GM12878 (cell line): Measurements from ENCODE around the gene ATXN1L. TPM values are rescaled to one million over a fixed set of nuclear protein-coding genes. Genes with fewer than 3 reads are reported as not detected.

Experiments
- ATF2 ChIP-seq: IDR thresholded peaks from 2 replicates; pipeline ENCODE4 v1.6.1; 2012; ENCODE audit warnings: low read length, inconsistent platforms
- BCLAF1 ChIP-seq: fragments of 450-650 bp; IDR thresholded peaks from 2 replicates; pipeline ENCODE4 v1.6.1; 2017; ENCODE audit warnings: antibody characterized with exemption, mild to moderate bottlenecking, moderate library complexity
- BRCA1 ChIP-seq: IDR thresholded peaks from 2 replicates; pipeline ENCODE4 v1.6.1; 2011; ENCODE audit warnings: low read depth, low read length, improper control_type of control experiment
- CEBPB ChIP-seq, 2 experiments: fragments of 150-350 bp in 1 of 2; IDR thresholded peaks; 2 replicates each; pipeline ENCODE4 v1.6.1; 2012 to 2014; ENCODE audit warnings: low read depth in 2 of 2, low read length in 2 of 2, borderline replicate concordance in 1 of 2, inconsistent platforms in 1 of 2
- CHD2 ChIP-seq: IDR thresholded peaks from 2 replicates; pipeline ENCODE4 v1.6.1; 2011; ENCODE audit warnings: low read depth, low read length, improper control_type of control experiment, borderline replicate concordance
- FOXM1 ChIP-seq: IDR thresholded peaks from 2 replicates; pipeline ENCODE4 v1.6.1; 2012; ENCODE audit warnings: low read depth, mild to moderate bottlenecking, inconsistent platforms, low read length, moderate library complexity
- IKZF2 ChIP-seq, 2 experiments: fragments of 450-650 bp; IDR thresholded peaks; 2 replicates each; pipeline ENCODE4 v1.6.1; 2017; ENCODE audit warnings: mild to moderate bottlenecking in 2 of 2, moderate library complexity in 2 of 2
- IRF4 ChIP-seq: IDR thresholded peaks from 2 replicates; pipeline ENCODE4 v1.6.1; 2011; ENCODE audit warnings: low read depth, low read length
- MEF2B ChIP-seq: fragments of 450-650 bp; IDR thresholded peaks from 2 replicates; pipeline ENCODE4 v1.6.1; 2018; ENCODE audit warnings: mild to moderate bottlenecking, moderate library complexity; ENCODE audit not compliant: partially characterized antibody, poor library complexity, severe bottlenecking
- NR2F1 ChIP-seq: fragments of 450-650 bp; conservative IDR thresholded peaks from 2 replicates; pipeline ENCODE4 v1.6.1; 2017; ENCODE audit warnings: mild to moderate bottlenecking
- PKNOX1 ChIP-seq: fragments of 450-650 bp; IDR thresholded peaks from 2 replicates; pipeline ENCODE4 v1.6.1; 2016; ENCODE audit warnings: mild to moderate bottlenecking
- PRDM15 ChIP-seq: fragments of 450-650 bp; formaldehyde crosslinking; IDR thresholded peaks from 2 replicates; pipeline ENCODE4 v1.4.0; 2020; ENCODE audit warnings: mild to moderate bottlenecking, moderate library complexity
- RAD51 ChIP-seq: fragments of 450-650 bp; IDR thresholded peaks from 2 replicates; pipeline ENCODE4 v1.6.1; 2016; ENCODE audit warnings: moderate library complexity, mild to moderate bottlenecking, inconsistent platforms
- SMARCA5 ChIP-seq: fragments of 450-650 bp; IDR thresholded peaks from 2 replicates; pipeline ENCODE4 v1.6.1; 2017; ENCODE audit warnings: mild to moderate bottlenecking
- SMC3 ChIP-seq: IDR thresholded peaks from 2 replicates; pipeline ENCODE4 v1.6.1; 2011; ENCODE audit warnings: low read length, improper control_type of control experiment, borderline replicate concordance
- SP1 ChIP-seq: IDR thresholded peaks from one replicate; pipeline ENCODE4 v1.6.1; 2011; ENCODE audit warnings: low read depth, low read length
- ZBTB11 ChIP-seq: fragments of 450-650 bp; formaldehyde crosslinking; IDR thresholded peaks from 2 replicates; pipeline ENCODE4 v1.5.0; 2022; ENCODE audit warnings: mild to moderate bottlenecking, missing genetic modification characterization
- polyA plus RNA-seq, 11 experiments: library from polyadenylated mRNA; depleted of rRNA in 4 of 11; unstranded in 6 of 11; stranded (reverse) in 5 of 11; fragments of >200 nt; fragmentation: Nextera tagmentation in 4 of 11; fragmentation: Illumina TruSeq in 1 of 11; extraction: Ambion mirVana in 4 of 11; extraction: Trizol in 1 of 11; gene quantifications; 1 replicate in 1 of 11; 2 replicates in 10 of 11; pipeline versions ENCODE4 v1.2.1 to v1.2.3, GENCODE V29; 2011 to 2016; ENCODE audit warnings: inconsistent platforms in 2 of 11, missing spikeins in 2 of 11, low read depth in 1 of 11
- total RNA-seq, 4 experiments: library from RNA; depleted of rRNA in 3 of 4; stranded (reverse); fragments of >200 nt in 3 of 4; fragmentation: Illumina TruSeq in 1 of 4; extraction: Trizol in 1 of 4; gene quantifications; 2 replicates each; pipeline versions ENCODE4 v1.2.1 to v1.2.3, GENCODE V29; 2013 to 2021

The ATXN1L gene
- total and polyA plus RNA-seq, 10 of the 15 experiments (the other 5 are each of a cell fraction or from before 2014, with no cell fraction given) = 1.8 to 14.6 (median 9.2) TPM

- TF ChIP-seq ZBTB11 (CRISPR knock-in tag) (no peak), ATF2 (peak; percentile 70; the same call in 1 of the 2 replicates), PKNOX1 (peak; percentile 35; the same call in 1 of the 2 replicates), RAD51 (peak; percentile 73; the same call in 1 of the 2 replicates), CHD2 (peak; percentile 78), MEF2B (peak; percentile 29), CEBPB (IDR thresholded peaks at IDR 0.05; ENCODE audit: borderline replicate concordance in 1 of 2, low read depth in 2 of 2, low read length in 2 of 2) (no peak), BRCA1 (no peak), FOXM1 (peak; percentile 70; the same call in 1 of the 2 replicates), BCLAF1 (no peak), IKZF2 (IDR thresholded peaks at IDR 0.05) (peak; percentile 65 to 79; a peak in 3 of 4 replicates), PRDM15 (CRISPR knock-in tag) (no peak), SMARCA5 (no peak), NR2F1 (peak; percentile 86), SP1 (no peak), IRF4 (peak; percentile 67), SMC3 (no peak)
Observed at GRCh38 chr16:71853413-71853812, 7.6 kb downstream of the ATXN1L start (continued).
